SK-N-SH (cell line): Measurements from ENCODE around the gene CACNA1G.

ENCODE experiments used
- EZH2phosphoT487 ChIP-seq: fragments of 200-600 bp; sonication (generic); IDR thresholded peaks from 2 replicates; pipeline ENCODE4 v1.6.1; 2017; ENCODE audit warnings: low read depth, mixed run types, mild to moderate bottlenecking, antibody characterized with exemption, moderate library complexity, borderline replicate concordance
- FOSL2 ChIP-seq: IDR thresholded peaks from 2 replicates; pipeline ENCODE4 v1.4.0; 2012; ENCODE audit warnings: low read depth, mild to moderate bottlenecking, moderate library complexity, borderline replicate concordance
- FOXM1 ChIP-seq: IDR thresholded peaks from 2 replicates; pipeline ENCODE4 v1.4.0; 2012; ENCODE audit warnings: low read depth, mild to moderate bottlenecking
- JUND ChIP-seq: IDR thresholded peaks from 2 replicates; pipeline ENCODE4 v1.4.0; 2012
- RXRA ChIP-seq: IDR thresholded peaks from 2 replicates; pipeline ENCODE4 v1.4.0; 2012; ENCODE audit warnings: low read depth, mild to moderate bottlenecking, borderline replicate concordance
- TF ChIP-seq, protein P1 (sequence below): fragments of 200-600 bp; sonication (generic); IDR thresholded peaks from 2 replicates; pipeline ENCODE4 v1.6.1; 2017; ENCODE audit warnings: antibody characterized with exemption, mild to moderate bottlenecking, moderate library complexity
- TF ChIP-seq, protein P2 (sequence below): IDR thresholded peaks from 2 replicates; pipeline ENCODE4; 2012

DNA sequence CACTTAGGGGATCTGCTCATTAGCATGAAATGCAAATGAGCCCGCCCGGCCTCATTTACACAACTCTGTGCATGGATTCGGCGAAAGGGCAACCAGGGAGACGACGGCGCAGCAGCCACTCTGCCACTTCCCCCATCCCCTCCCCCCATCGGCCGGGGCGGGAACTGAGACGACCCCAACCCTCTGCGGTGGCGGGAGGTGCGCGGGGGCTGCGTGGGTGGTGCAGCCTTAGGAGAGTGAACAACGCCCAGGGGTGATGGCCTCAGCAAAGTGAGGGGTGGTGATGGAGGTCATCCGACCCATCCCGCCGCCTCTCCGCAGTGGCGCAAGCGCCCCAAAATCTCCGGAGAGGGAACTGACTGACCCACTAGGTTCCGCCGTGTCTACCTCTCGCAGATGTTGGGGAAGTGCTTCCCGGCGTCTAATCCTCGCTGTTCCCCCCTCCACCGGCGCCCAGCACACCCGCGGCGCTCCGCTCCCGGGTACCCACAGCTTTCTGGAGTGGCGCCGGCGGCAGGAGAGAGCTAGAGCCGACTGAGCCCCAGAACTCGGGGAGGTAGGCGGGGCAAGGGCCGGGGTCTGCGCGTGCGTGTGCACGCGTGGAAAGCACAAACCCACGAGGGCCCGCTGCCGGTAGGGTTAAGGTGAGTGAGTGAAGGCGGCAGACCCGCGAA is 1.4 kb upstream of the CACNA1G start:
- TF ChIP-seq JUND (no peak), EZH2phosphoT487 (no peak), RXRA (no peak), FOSL2 (no peak), FOXM1 (no peak)
- TF ChIP-seq, protein P1, sequence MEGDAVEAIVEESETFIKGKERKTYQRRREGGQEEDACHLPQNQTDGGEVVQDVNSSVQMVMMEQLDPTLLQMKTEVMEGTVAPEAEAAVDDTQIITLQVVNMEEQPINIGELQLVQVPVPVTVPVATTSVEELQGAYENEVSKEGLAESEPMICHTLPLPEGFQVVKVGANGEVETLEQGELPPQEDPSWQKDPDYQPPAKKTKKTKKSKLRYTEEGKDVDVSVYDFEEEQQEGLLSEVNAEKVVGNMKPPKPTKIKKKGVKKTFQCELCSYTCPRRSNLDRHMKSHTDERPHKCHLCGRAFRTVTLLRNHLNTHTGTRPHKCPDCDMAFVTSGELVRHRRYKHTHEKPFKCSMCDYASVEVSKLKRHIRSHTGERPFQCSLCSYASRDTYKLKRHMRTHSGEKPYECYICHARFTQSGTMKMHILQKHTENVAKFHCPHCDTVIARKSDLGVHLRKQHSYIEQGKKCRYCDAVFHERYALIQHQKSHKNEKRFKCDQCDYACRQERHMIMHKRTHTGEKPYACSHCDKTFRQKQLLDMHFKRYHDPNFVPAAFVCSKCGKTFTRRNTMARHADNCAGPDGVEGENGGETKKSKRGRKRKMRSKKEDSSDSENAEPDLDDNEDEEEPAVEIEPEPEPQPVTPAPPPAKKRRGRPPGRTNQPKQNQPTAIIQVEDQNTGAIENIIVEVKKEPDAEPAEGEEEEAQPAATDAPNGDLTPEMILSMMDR: no peak
- TF ChIP-seq, protein P2, sequence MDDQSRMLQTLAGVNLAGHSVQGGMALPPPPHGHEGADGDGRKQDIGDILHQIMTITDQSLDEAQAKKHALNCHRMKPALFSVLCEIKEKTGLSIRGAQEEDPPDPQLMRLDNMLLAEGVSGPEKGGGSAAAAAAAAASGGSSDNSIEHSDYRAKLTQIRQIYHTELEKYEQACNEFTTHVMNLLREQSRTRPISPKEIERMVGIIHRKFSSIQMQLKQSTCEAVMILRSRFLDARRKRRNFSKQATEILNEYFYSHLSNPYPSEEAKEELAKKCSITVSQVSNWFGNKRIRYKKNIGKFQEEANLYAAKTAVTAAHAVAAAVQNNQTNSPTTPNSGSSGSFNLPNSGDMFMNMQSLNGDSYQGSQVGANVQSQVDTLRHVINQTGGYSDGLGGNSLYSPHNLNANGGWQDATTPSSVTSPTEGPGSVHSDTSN: no peak
